Skin of body (tissue), 2 donors: ENCODE measurements around the gene TAGLN3. TPM values are rescaled to one million over a fixed set of nuclear protein-coding genes. Genes with fewer than 3 reads are reported as not detected.
A peak's percentile ranks its signal among the peaks of the same experiment; 100 is the strongest.
"Not testable (repeated sequence)": the region's sequence is repeated elsewhere in the genome, so short reads cannot be mapped to it uniquely, and the experiment has no call there.

Experiments used
- DNase-seq: peaks from one replicate; lab custom pipeline; 2025; lab: John Stamatoyannopoulos, UW
- total RNA-seq: library from RNA; depleted of rRNA; stranded (reverse); fragments of >200 nt; gene quantifications from one replicate; pipeline ENCODE4 v1.2.3, GENCODE V29; 2014

Gene TAGLN3
- total RNA-seq, 1 donor from 2014 or later, result 1.9 TPM

DNA sequence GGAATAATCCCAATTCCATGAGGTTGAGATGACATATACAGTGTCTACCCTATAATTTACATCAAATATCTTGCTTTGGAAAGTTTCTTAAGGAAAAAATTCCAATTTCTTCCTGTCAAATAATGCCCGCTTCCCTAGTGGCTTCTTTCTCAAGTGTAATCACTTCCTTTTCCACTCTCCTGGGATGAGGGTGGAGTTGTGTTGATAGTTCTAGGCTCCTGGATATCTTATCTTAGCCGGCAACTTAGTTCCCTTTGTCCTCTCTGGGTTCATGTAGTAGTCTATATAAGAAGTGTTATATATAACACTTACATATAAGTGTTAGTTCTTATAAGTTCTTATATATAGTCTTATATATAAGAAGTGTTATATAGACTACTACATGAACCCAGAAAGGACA is 10.9 kb downstream of the TAGLN3 start:
- DNase-seq, result no peak

GRCh38 chr3:112010636-112011035 is 11.9 kb downstream of the TAGLN3 start:
- no peak for DNase-seq

GRCh38 chr3:112011376-112011940 is 12.7 kb downstream of the TAGLN3 start:
- DNase-seq, result no peak

GRCh38 chr3:112012205-112012992 is 13.7 kb downstream of the TAGLN3 start:
- DNase-seq, result no peak

DNA sequence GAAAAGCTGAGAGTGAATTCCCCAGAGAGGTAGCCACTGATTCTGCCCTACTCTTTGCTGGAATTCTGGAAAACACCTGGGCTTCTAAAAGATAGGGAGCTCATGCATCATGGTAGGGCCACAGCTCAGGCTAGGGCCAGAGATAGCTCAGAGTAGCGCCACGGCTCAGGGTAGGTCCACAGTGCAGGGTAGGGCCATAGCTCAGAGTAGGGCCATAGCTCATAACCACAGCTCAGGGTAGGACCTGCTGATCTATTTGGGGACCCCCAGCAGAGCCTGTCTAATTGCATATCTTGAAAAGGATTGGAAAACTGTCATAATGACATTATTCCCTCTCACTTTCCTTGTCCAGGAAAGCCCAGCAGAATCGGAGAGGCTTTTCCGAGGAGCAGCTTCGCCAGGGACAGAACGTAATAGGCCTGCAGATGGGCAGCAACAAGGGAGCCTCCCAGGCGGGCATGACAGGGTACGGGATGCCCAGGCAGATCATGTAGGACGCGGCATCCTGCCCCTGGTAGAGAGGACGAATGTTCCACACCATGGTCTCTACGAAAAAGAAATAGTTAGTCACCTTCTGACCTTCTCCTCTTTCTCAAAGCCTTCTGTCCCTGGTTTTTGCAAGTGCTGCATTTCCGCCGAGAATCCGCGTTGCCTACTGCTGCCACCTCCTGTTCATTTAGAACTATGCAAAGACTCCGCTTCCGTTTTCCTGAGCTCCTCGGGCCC is 14.5 kb downstream of the TAGLN3 start:
- peak; percentile 40 for DNase-seq

DNA sequence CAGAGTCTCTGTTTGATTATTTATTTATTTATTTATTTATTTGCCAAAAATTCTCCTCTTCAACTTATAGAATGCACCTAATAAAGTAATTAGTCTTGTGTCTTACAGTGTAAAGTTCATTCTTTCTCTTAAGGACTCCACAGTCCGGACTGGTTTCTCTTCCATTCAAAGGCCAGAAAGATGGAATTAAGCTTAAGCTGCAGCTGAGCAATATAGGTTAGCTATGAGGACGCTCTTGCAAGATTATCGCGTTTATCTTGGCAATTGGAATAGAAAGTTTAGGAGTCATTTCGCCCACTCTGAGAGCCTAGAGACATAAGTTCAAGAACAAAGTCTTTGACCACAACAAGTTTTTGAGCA is 15.0 kb downstream of the TAGLN3 start:
- DNase-seq, result no peak

DNA sequence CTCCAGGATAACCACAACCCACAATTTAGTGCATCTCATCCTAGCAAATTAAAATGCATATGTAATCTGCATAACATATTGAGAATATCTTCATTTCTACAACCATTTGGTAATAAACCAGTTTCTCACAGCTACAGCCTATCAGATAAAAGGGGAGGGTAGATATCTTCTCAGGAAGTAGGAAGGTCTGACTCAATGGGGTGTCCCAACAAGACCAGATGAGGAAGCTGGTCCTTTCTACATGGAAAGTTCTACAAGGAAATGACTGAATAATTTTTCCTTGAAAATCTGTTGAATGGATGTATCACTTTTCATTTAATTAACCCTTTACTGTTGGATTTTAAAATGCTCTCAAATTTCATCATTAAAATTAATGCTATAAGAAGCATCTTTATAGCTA is 18.4 kb downstream of the TAGLN3 start:
- DNase-seq, result no peak

GRCh38 chr3:112018712-112019111 is 20.0 kb downstream of the TAGLN3 start:
- no peak for DNase-seq

GRCh38 chr3:112019716-112020115 is 21.0 kb downstream of the TAGLN3 start:
- DNase-seq, result no peak

DNA sequence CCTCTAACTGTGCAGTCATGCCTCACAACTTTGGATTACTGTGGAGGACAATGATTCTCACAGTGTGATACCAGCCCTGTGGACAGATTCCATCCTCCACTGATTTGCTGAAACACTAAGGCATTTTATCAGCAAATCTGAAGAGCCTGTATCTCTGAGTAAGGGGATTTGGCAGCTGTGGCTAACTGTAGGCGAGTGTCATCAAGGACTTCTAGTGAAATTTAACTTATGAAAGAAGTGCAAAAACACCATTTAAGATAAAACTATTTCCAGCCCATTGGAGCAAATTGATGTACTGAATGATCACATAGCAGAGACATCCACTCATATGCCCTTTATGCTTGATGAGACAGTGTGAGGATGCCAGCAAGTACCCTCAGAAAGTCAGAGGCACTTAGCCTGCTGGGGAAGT is 22.0 kb downstream of the TAGLN3 start:
- DNase-seq, result no peak

GRCh38 chr3:112027142-112027541 is 28.4 kb downstream of the TAGLN3 start:
- DNase-seq, result no peak

GRCh38 chr3:112027826-112028225 is 29.1 kb downstream of the TAGLN3 start:
- DNase-seq, result no peak

GRCh38 chr3:112030901-112031300 is 32.2 kb downstream of the TAGLN3 start:
- no peak for DNase-seq

- DNase-seq, result no peak
Measured at GRCh38 chr3:112032098-112032731, 33.5 kb downstream of the TAGLN3 start.

GRCh38 chr3:112034436-112034835 is 35.7 kb downstream of the TAGLN3 start, which contains the start of gene TMPRSS7:
Gene TMPRSS7, plus strand, starts transcription at chr3:112034736. Its CDS starts 110 bp downstream, at chr3:112034846.
- no peak for DNase-seq

- DNase-seq, result no peak
Measured at GRCh38 chr3:112035241-112035640, 36.5 kb downstream of the TAGLN3 start.

- not testable (repeated sequence) for DNase-seq
Measured at GRCh38 chr3:112037194-112037593, 38.5 kb downstream of the TAGLN3 start.

- no peak for DNase-seq
Measured at GRCh38 chr3:112038863-112039262, 40.1 kb downstream of the TAGLN3 start.

GRCh38 chr3:112041321-112041720 is 42.6 kb downstream of the TAGLN3 start:
- no peak for DNase-seq

- no peak for DNase-seq
Measured at GRCh38 chr3:112042842-112043280, 44.1 kb downstream of the TAGLN3 start.

DNA sequence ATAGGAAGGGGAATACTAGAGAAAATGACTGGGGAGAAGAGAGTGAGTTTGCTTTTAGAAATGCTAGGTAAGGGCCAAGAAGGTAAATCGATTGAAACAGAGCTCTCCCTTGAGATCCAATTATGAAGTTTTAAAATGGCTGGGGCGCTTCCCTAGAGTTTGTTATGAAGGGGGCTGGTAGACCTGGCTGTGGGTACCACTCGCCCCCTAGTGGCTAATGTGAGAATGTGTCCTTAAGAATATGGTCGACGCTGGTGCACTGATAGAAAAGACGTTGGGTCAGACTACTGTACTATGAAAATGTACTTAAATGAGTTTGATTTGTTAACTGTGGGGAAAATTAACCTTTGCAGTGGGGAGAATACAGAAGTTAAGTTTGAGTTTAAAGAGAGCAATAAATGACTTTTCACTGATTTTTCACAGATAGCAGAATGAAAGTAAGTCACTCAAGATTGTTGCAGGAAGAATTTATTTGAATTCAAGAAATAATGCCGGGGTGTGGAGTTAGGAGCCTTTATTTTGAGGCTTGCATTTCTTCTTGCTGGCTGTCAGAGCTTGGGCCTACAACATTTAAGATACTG is 45.0 kb downstream of the TAGLN3 start:
- DNase-seq, result peak; percentile 22

DNA sequence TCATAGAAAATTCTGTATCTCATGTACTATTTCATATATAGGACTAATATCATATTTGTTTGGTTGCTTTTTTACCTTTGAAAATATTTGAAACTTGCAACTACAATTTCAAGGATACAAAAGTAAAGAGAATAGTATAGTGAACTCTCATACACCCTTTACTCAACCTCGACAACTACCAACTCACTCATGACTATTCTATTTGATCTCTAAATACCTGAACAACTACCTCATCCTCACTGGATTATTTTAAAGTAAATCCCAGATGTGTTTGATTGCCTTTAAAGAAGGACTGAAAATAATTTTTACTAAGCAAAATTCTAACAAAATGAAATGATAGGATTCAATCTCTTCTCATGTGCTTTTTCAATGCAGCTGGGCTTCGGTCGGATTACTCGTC is 47.9 kb downstream of the TAGLN3 start:
- no peak for DNase-seq
